SK-N-MC (cell line): ENCODE measurements around the gene ZEB2.
A peak's percentile ranks its signal among the peaks of the same experiment; 100 is the strongest.

Source experiments
- DNase-seq: peaks from one replicate; pipeline ENCODE4 v3.0.0-alpha.2; 2011; ENCODE audit warnings: low read depth, low spot score
- H3K27ac ChIP-seq: fragments of 200-600 bp; sonication (generic); 2 replicates; pipeline ENCODE4 v1.5.1; 2016; ENCODE audit warnings: mixed run types
- H3K36me3 ChIP-seq: fragments of 200-600 bp; sonication (generic); 2 replicates; pipeline ENCODE4 v1.6.1; 2017; ENCODE audit warnings: antibody characterized with exemption, low read length, mixed read lengths; ENCODE audit not compliant: insufficient read depth
- H3K4me3 ChIP-seq: fragments of 200-600 bp; sonication (generic); 2 replicates; pipeline ENCODE4 v1.5.1; 2016
- H3K9ac ChIP-seq: fragments of 200-600 bp; sonication (generic); 2 replicates; pipeline ENCODE4 v1.8.0; 2017; ENCODE audit warnings: mixed run types, mixed read lengths; ENCODE audit not compliant: insufficient read length
- H3K9me3 ChIP-seq: fragments of 200-600 bp; sonication (generic); 2 replicates; pipeline ENCODE4 v1.6.1; 2017; ENCODE audit warnings: low read depth, mild to moderate bottlenecking, antibody characterized with exemption, low read length, moderate library complexity, mixed read lengths
- EZH2 ChIP-seq: fragments of 200-600 bp; sonication (generic); IDR thresholded peaks from one replicate; pipeline ENCODE4 v1.6.1; 2017; ENCODE audit warnings: antibody characterized with exemption
- FOXP2 ChIP-seq: optimal IDR thresholded peaks from 2 replicates; pipeline ENCODE3; 2011; ENCODE audit warnings: mild to moderate bottlenecking, moderate library complexity; ENCODE audit not compliant: insufficient read depth; ENCODE audit errors: extremely low read length, control extremely low read depth
- POLR2AphosphoS5 ChIP-seq: IDR thresholded peaks from 2 replicates; pipeline ENCODE4 v1.6.1; 2012; ENCODE audit warnings: mild to moderate bottlenecking, low read depth, low read length, borderline replicate concordance

ZEB2 gene

GRCh38 chr2:144354953-144355352, 165.0 kb downstream of the ZEB2 start:
- no peak overlapping the region for H3K27ac ChIP-seq
- TF ChIP-seq FOXP2 (no peak), EZH2 (no peak), POLR2AphosphoS5 (no peak)
- no peaks in the 10 kb centered on the region for H3K9me3 ChIP-seq

DNA sequence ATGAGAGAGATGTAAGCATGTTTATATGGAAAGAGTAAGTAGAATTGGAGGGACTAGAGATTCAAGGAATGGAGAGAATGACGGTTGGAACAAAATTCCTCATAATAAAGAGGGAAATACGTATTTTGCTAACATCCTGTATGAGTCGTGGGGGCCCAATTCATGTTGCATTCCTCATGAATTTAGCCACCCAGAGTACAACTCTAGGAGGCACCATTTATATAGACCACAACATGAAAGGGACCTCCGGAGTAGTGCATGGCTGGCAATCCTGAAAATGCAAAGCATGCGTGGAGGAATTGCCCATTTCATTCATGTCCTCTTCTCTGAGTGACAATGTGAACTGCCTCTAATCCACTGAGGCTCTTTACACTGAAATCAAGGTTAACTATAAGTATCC, 168.2 kb downstream of the ZEB2 start:
- DNase-seq: no peak
- H3K27ac ChIP-seq: no peak overlapping the region
- TF ChIP-seq FOXP2 (no peak), EZH2 (no peak), POLR2AphosphoS5 (no peak)
- no peaks in the 10 kb centered on the region for H3K36me3 ChIP-seq
- H3K9me3 ChIP-seq: no peaks in the 10 kb centered on the region
- H3K9ac ChIP-seq: no peak overlapping the region
- H3K4me3 ChIP-seq: no peak overlapping the region

More at GRCh38 chr2:144354953-144355352, 165.0 kb downstream of the ZEB2 start:
- Histone ChIP-seq H3K9ac (no peak overlapping the region), H3K4me3 (no peak overlapping the region), H3K36me3 (no peaks in the 10 kb centered on the region)
- DNase-seq: no peak

DNA sequence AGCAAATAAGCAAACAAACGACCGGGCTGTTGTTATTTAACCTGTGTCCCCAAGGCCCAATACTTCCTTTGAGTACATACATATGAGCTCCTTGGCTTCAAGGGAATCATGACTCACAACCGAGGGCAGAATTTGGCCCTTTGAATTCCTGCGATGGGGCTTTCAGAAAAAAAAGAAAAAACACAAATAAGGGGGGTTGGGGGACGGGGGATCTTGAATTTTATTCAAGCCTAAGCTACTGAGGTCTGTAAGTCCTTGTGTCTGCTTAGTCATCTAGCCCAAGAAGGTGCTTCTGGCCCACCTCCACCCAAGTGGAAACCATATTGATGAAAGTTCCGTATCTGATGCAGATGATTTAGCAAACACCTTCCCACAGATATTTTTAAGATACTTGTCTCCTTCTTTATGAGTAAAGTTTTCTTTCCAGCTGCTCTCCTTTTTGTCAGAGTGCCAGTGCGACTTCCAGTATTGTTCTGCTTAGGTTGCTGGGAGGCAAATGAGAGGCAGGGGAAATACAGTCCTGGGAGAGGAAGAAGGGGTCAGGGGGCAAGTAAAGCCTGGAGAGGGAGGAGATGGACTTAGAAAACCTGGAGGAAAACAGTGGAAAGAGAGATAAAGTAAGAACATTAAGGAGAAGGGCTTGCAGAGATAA, 169.6 kb downstream of the ZEB2 start:
- Histone ChIP-seq H3K9me3 (no peaks in the 10 kb centered on the region), H3K27ac (peak overlapping the region; percentile 65), H3K4me3 (no peak overlapping the region), H3K9ac (peak overlapping the region; percentile 32), H3K36me3 (no peaks in the 10 kb centered on the region)
- no peak for DNase-seq
- TF ChIP-seq EZH2 (no peak), FOXP2 (no peak), POLR2AphosphoS5 (no peak)

- Histone ChIP-seq H3K9me3 (no peaks in the 10 kb centered on the region), H3K4me3 (no peak overlapping the region), H3K27ac (peak overlapping the region; percentile 43), H3K9ac (peak overlapping the region; percentile 32), H3K36me3 (no peaks in the 10 kb centered on the region)
- TF ChIP-seq FOXP2: no peak
- TF ChIP-seq EZH2: no peak
- TF ChIP-seq POLR2AphosphoS5: no peak
- DNase-seq: no peak
Measured at GRCh38 chr2:144349674-144350073, 170.2 kb downstream of the ZEB2 start.

GRCh38 chr2:144348846-144349245, 171.1 kb downstream of the ZEB2 start:
- Histone ChIP-seq H3K9me3 (no peaks in the 10 kb centered on the region), H3K9ac (no peak overlapping the region), H3K27ac (peak overlapping the region; percentile 70; the same call in 1 of the 2 replicates), H3K4me3 (no peak overlapping the region), H3K36me3 (no peaks in the 10 kb centered on the region)
- TF ChIP-seq POLR2AphosphoS5: no peak
- no peak for TF ChIP-seq FOXP2
- no peak for DNase-seq

GRCh38 chr2:144346229-144346628, 173.7 kb downstream of the ZEB2 start:
- TF ChIP-seq FOXP2 (no peak), EZH2 (no peak), POLR2AphosphoS5 (no peak)
- no peaks in the 10 kb centered on the region for H3K9me3 ChIP-seq
- no peak for DNase-seq
- H3K4me3 ChIP-seq: no peak overlapping the region
- no peak overlapping the region for H3K9ac ChIP-seq
- no peaks in the 10 kb centered on the region for H3K36me3 ChIP-seq
- H3K27ac ChIP-seq: no peak overlapping the region

DNA sequence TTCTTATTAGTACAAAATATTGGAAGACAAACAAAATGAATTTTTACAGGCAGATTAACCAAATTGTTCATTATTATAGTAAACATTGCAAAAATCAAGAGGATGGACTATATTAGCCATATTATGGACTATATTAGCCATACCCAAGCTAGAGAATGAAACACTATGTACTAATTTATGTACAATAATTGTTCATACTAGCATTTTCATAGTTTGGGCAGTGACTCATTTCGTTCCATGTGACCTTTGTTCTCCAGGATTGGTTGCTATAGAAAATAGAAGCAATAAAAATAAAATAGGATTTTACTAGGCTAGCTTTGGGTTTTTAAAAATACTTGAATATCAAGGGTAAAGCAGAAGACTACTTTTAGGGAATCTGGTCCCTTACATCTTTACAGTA, 176.8 kb downstream of the ZEB2 start:
- DNase-seq: no peak
- Histone ChIP-seq H3K36me3 (no peaks in the 10 kb centered on the region), H3K9me3 (no peaks in the 10 kb centered on the region), H3K4me3 (no peak overlapping the region), H3K27ac (no peak overlapping the region), H3K9ac (no peak overlapping the region)
- no peak for TF ChIP-seq EZH2
- TF ChIP-seq POLR2AphosphoS5: no peak
- TF ChIP-seq FOXP2: no peak

GRCh38 chr2:144341538-144341937, 178.4 kb downstream of the ZEB2 start:
- no peak overlapping the region for H3K4me3 ChIP-seq
- no peak for DNase-seq
- no peak overlapping the region for H3K27ac ChIP-seq
- TF ChIP-seq POLR2AphosphoS5 (no peak), FOXP2 (no peak), EZH2 (no peak)
- H3K9me3 ChIP-seq: no peaks in the 10 kb centered on the region
- H3K36me3 ChIP-seq: no peaks in the 10 kb centered on the region
- H3K9ac ChIP-seq: no peak overlapping the region

- TF ChIP-seq FOXP2 (no peak), EZH2 (no peak), POLR2AphosphoS5 (no peak)
Measured at GRCh38 chr2:144339048-144339447, 180.9 kb downstream of the ZEB2 start.

More at GRCh38 chr2:144339048-144339447, 180.9 kb downstream of the ZEB2 start:
- Histone ChIP-seq H3K9ac (no peak overlapping the region), H3K27ac (no peak overlapping the region), H3K36me3 (no peaks in the 10 kb centered on the region), H3K4me3 (no peak overlapping the region), H3K9me3 (no peaks in the 10 kb centered on the region)
- no peak for DNase-seq
